Calu3 (cell line): ENCODE measurements around the gene ACP7. TPM values are rescaled to one million over a fixed set of nuclear protein-coding genes. Genes with fewer than 3 reads are reported as not detected.
A peak's percentile ranks its signal among the peaks of the same experiment; 100 is the strongest.

Experiments
- BruUV-seq: library from RNA; stranded (reverse); fragments of 400-500 nt; replicated peaks from 2 replicates; lab custom pipeline; 2021; lab: Mats Ljungman, UMichigan
- CTCF ChIA-PET: fragments of 300-600 bp; sonication (Branson Sonifier 250); formaldehyde crosslinking; loops from one replicate; lab custom pipeline; 2022; ENCODE audit warnings: antibody characterized with exemption; lab: Charles Lee
- DNase-seq: peaks from one replicate; pipeline ENCODE4 v3.0.0; 2022
- H3K27ac Mint-ChIP-seq: one replicate; pipeline ENCODE4 v1.8.0; 2022; ENCODE audit warnings: mixed read lengths; ENCODE audit not compliant: unreplicated experiment
- H3K27me3 Mint-ChIP-seq: one replicate; pipeline ENCODE4 v1.8.0; 2022; ENCODE audit warnings: mixed read lengths; ENCODE audit not compliant: unreplicated experiment
- H3K36me3 Mint-ChIP-seq: one replicate; pipeline ENCODE4 v1.8.0; 2022; ENCODE audit warnings: mild to moderate bottlenecking, moderate library complexity, mixed read lengths; ENCODE audit not compliant: insufficient read depth, unreplicated experiment
- H3K4me1 Mint-ChIP-seq: one replicate; pipeline ENCODE4 v1.8.0; 2022; ENCODE audit warnings: mild to moderate bottlenecking, low read depth, mixed read lengths; ENCODE audit not compliant: unreplicated experiment
- H3K4me3 Mint-ChIP-seq: one replicate; pipeline ENCODE4 v1.8.0; 2022; ENCODE audit warnings: mild to moderate bottlenecking, low read depth, moderate library complexity, mixed read lengths; ENCODE audit not compliant: unreplicated experiment
- H3K9me3 Mint-ChIP-seq: one replicate; pipeline ENCODE4 v1.8.0; 2022; ENCODE audit warnings: low read depth, mixed read lengths; ENCODE audit not compliant: unreplicated experiment
- CTCF ChIP-seq: fragments of 200-600 bp; IDR thresholded peaks from one replicate; pipeline ENCODE4 v1.8.0; 2022; ENCODE audit warnings: antibody characterized with exemption; ENCODE audit not compliant: unreplicated experiment
- intact Hi-C: fragments of 100-400 bp; cut with micrococcal nuclease; formaldehyde crosslinking; loops from one replicate; pipeline ENCODE4 v1.10.0; 2022; ENCODE audit not compliant: unreplicated experiment
- total RNA-seq: library from RNA; stranded (reverse); gene quantifications from 2 replicates; pipeline ENCODE4 v1.2.3, GENCODE V29; 2022

ACP7 gene
- total RNA-seq, 1 experiment from 2014 or later: 9.5 TPM

GRCh38 chr19:39126312-39127187 lies 42.4 kb downstream of the ACP7 start:
- intact Hi-C loops: no loop called here
- Mint-ChIP-seq H3K4me1 (peaks cover 73% of the 10 kb centered on the region), H3K9me3 (no peaks in the 10 kb centered on the region), H3K27ac (peak overlapping the region; percentile 96), H3K4me3 (peak overlapping the region; percentile 94), H3K27me3 (no peaks in the 10 kb centered on the region), H3K36me3 (peaks cover 39% of the 10 kb centered on the region)
- CTCF ChIA-PET: interaction anchor here (0.6 to 0.7 kb wide), 2 partner anchors 13 to 492 kb away, joined by 3 to 7 read pairs; no protein-coding TSS in a partner anchor
- TSS peak; percentile 48 for BruUV-seq
- TF ChIP-seq CTCF: no peak
- peak; percentile 81 for DNase-seq

- Mint-ChIP-seq H3K4me3 (peak overlapping the region; percentile 94), H3K27me3 (no peaks in the 10 kb centered on the region), H3K9me3 (no peaks in the 10 kb centered on the region), H3K27ac (no peak overlapping the region), H3K4me1 (peaks cover 75% of the 10 kb centered on the region), H3K36me3 (peaks cover 46% of the 10 kb centered on the region)
- no peak for TF ChIP-seq CTCF
- peak; percentile 35 for DNase-seq
- BruUV-seq: no TSS peak
- CTCF ChIA-PET: interaction anchor here (0.6 kb wide), 1 partner anchor 200 kb away, joined by 3 read pairs; no protein-coding TSS in a partner anchor
- intact Hi-C loops: no loop called here
These were observed 43.8 kb downstream of the ACP7 start for GRCh38 chr19:39127812-39128515.

- no peak for TF ChIP-seq CTCF
- peaks cover 68% of the 10 kb centered on the region for H3K4me1 Mint-ChIP-seq
- no TSS peak for BruUV-seq
- no peaks in the 10 kb centered on the region for H3K9me3 Mint-ChIP-seq
- peaks cover 46% of the 10 kb centered on the region for H3K36me3 Mint-ChIP-seq
- H3K4me3 Mint-ChIP-seq: no peak overlapping the region
- no peaks in the 10 kb centered on the region for H3K27me3 Mint-ChIP-seq
- no peak for DNase-seq
- intact Hi-C loops: no loop called here
- no peak overlapping the region for H3K27ac Mint-ChIP-seq
- CTCF ChIA-PET: interaction anchor here (0.6 kb wide), 1 partner anchor 200 kb away, joined by 3 read pairs; no protein-coding TSS in a partner anchor
These were observed 44.4 kb downstream of the ACP7 start for GRCh38 chr19:39128516-39129079.

DNA sequence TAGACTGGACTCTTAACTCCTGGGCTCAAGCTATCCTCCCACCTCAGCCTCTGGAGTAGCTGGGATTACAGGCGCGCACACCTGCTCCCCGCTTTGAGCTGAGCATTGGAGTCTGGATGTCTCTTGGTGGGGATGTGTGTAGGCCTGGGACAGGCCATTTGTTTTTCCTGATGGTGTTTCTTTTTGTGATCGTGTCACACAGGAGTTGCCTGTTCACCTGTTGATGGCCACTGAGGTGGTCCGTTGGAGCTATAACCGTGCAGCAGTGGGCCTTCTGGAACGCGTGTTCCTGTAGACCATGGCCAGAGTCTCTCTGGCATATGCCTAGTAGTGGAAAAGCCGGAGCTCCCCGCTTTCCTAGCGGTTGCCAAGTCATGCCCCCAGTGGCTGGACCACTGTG lies 44.9 kb downstream of the ACP7 start:
- intact Hi-C loops: no loop called here
- no TSS peak for BruUV-seq
- peaks cover 67% of the 10 kb centered on the region for H3K4me1 Mint-ChIP-seq
- H3K36me3 Mint-ChIP-seq: peaks cover 44% of the 10 kb centered on the region
- no peaks in the 10 kb centered on the region for H3K9me3 Mint-ChIP-seq
- no peak for DNase-seq
- CTCF ChIA-PET: interaction anchor here (0.6 kb wide), 1 partner anchor 88 kb away, joined by 4 read pairs; no protein-coding TSS in a partner anchor
- no peaks in the 10 kb centered on the region for H3K27me3 Mint-ChIP-seq
- no peak overlapping the region for H3K4me3 Mint-ChIP-seq
- H3K27ac Mint-ChIP-seq: no peak overlapping the region
- TF ChIP-seq CTCF: no peak
